ENCODE data around the gene RNH1.

RNH1 gene

DNA sequence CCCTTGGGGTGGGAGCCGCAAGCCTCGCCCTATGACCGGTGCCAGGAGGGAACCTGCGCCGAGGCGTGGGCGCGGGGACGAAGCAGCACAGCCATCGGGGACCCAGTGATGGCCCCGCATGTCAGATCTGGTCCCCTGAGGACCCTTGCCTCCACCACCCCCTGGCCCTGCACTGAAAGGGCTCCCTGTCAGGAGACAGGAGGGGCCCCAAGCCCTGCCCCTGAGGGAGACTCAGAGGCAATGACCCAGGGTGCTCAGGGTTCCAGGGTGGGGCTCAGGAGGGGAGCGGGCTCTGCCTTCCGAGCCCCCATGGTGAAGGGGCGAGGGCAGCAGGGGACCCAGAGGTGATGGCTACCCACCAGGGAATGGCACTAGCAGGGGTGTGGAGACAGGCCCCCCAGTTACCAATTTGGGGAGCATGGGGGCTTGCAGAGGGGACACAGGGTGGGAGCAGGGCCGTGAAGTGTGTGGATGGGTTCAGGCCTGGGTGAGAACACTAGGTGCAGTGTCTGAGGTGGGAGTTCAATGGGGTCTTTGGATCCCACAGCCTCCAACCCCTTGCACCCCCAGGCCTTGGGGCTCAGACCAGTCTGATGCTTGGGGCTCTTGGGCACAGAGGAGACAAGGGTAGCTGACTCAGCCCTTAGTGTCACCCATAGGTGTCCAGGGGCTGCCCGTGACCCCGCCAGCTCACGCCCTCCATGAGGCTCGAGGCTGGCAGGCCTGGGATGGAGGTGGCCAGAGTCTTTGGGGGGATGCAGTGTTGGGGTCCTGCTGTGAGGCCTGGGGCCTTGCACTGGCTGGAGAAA lies 30.8 kb upstream of the RNH1 start:
- DNase-seq (ENCODE audit: low spot score), result no peak

GRCh38 chr11:536841-537621 lies 30.0 kb upstream of the RNH1 start, which contains the start of gene LRRC56:
Gene LRRC56 (plus strand): TSS chr11:537527. CDS start chr11:540685, 3,158 bp downstream.
- no peak for DNase-seq (ENCODE audit: low spot score)

GRCh38 chr11:535519-536454 lies 28.7 kb upstream of the RNH1 start, which contains the start of gene HRAS:
Gene HRAS (minus strand): TSS chr11:535576.
- DNase-seq (ENCODE audit: low spot score), result peak; percentile 91

GRCh38 chr11:535210-535518 lies 28.1 kb upstream of the RNH1 start:
- no peak for DNase-seq (ENCODE audit: low spot score)

DNA sequence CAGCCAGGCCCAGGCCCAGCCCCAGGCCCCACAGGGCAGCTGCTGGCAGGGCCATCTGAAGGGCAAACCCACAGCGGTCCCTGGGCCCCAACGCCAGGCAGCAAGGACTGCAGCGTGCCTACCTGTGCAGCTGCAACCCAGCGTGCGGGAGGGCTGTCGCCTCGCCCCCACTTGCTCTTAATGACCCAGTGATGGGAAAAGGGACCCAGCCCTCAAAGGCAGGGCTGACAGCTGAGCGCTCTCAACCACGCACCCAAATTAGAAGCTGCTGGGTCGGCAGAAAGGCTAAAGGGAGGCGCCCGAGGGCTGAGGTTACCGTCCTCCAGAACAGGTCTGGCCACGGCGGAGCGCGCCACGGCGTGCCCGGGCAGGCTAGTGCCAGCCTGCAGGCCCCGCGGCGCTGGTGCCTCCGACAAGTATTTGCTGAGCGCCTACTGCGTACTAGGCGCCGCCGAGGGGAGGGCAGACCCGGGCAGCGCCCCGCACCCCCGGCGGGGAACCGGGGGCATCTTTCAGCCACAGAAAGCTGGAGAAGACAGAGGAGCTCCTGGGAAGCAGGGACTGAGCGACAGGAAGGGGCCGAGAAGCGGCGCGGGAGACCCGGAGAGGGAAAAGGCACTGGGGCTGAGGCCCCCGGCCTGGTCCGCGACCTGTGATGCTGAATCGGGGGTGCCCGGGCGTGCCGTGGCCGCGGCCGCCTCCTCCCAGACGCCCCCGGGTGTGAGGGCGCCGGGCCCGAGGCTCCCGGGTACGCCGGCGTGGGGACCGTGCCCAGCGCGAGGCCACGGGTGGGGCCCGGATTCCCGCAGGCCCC lies 27.6 kb upstream of the RNH1 start:
- DNase-seq (ENCODE audit: low spot score), result no peak

DNA sequence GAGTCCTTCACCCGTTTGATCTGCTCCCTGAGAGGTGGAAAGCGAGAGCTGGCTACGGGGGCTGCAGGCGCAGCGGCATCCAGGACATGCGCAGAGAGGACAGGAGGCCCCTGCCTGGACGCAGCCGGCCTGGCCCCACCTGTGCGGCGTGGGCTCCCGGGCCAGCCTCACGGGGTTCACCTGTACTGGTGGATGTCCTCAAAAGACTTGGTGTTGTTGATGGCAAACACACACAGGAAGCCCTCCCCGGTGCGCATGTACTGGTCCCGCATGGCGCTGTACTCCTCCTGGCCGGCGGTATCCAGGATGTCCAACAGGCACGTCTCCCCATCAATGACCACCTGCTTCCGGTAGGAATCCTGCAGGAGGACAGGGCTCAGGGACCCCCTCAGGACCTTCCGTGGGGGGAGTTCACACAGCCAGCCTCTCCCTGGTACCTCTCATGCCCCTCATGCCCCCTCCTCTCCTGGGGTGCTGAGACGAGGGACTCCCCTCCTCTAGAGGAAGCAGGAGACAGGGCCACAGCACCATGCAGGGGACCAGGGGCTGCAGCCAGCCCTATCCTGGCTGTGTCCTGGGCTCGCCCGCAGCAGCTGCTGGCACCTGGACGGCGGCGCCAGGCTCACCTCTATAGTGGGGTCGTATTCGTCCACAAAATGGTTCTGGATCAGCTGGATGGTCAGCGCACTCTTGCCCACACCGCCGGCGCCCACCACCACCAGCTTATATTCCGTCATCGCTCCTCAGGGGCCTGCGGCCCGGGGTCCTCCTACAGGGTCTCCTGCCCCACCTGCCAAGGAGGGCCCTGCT lies 26.7 kb upstream of the RNH1 start:
- no peak for DNase-seq (ENCODE audit: low spot score)

DNA sequence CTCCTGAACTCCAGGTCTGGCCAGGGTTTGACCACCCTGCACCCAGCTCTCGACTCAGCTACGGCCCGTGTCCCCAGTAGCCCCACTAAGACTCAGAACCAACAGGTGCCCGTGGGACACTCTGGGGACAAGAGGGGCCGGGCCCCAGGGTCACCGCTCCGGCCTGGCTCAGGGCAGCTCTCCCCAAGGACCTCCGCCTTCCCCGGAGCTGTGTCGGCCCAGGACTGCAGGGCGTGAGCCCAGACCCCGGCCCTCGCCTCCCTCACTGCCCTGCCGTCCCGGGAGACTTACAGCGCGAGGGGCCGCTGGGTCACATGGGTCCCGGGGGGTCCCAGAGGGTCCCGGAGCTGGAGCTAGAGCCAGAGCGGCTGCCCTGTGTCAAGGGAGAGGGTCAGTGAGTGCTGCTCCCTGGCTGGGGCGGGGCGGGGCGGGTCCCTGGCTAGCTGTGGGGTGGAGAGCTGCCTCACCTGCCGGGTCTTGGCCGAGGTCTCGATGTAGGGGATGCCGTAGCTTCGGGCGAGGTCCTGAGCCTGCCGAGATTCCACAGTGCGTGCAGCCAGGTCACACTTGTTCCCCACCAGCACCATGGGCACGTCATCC lies 26.0 kb upstream of the RNH1 start:
- no peak for DNase-seq (ENCODE audit: low spot score)

DNA sequence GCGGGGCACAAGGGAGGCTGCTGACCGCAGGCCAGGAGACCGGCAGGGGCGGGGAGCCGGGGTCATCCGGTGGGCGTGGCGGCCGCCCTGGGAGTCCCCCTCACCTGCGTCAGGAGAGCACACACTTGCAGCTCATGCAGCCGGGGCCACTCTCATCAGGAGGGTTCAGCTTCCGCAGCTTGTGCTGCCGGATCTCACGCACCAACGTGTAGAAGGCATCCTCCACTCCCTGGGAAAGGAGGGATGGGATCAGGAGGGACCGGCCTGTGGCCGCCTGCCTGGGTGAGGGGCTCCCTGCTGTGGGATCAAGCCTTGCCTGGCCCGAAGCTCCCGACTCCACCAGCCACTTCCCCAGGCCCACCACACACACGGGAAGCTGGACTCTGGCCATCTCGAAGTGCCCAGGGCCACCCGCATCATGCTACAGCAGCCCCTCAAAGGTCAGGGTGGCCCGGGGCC lies 25.5 kb upstream of the RNH1 start:
- no peak for DNase-seq (ENCODE audit: low spot score)

DNA sequence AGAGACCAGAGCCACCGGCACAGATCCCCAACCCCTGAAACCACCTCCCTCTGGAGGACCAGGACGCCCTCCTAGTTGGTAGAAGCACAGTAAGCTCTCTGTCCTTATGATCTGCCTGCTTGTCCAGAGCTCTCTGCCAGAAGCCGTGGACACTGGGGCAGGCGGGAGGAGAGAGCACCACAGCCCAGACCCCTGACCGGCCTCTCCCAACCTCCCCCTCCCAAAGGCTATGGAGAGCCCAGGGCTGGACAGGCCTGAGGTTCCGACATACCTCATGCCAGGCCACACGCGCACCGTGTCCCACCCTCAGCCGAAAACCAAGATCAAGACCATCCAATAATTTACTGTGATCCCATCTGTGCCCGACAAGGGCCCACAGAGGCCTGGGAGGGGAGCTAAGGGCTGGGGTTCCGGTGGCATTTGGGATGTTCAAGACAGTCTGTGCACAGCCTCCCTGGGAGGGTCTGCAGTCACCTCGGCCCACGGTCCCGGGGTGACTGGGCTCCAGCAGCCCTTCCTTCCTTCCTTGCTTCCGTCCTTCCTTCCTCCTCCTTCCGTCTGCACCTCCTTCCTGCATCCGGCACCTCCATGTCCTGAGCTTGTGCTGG lies 25.0 kb upstream of the RNH1 start:
- DNase-seq (ENCODE audit: low spot score), result no peak

DNA sequence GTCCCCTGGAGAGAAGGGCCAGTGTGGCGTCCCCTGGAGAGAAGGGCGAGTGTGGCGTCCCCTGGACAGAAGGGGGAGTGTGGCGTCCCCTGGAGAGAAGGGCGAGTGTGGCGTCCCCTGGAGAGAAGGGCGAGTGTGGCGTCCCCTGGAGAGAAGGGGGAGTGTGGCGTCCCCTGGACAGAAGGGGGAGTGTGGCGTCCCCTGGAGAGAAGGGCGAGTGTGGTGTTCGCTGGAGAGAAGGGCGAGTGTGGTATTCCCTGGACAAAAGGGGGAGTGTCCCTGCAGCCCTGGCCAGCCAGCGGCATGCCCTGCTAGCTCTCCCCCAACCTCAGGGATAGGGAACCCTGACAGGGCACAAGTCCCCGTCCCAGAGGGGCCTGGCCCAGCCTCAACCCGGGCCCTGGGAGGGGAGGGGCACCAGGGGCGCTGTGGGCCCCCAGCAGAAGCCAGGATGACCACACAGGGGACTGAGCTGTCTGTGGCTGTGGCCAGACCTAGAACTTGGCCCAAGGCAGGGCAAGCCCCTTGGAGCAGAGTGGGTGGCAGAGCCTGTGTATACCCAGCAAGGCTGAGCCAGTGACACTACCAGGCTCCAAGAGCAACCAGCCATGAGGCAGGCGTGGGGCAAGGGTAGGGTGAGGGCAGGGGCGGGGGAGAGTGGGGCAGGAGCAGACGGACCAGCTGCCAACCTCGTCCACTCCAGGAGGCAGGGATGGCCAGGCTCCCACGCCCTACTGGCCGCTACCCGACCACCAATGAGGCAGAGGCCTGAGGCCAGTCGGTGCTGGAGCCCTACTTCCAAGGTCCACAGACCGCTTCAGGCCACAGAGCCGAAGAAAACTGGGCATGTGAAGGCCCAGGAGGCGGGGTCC lies 24.2 kb upstream of the RNH1 start:
- DNase-seq (ENCODE audit: low spot score), result no peak

GRCh38 chr11:529728-530411 lies 22.8 kb upstream of the RNH1 start:
- DNase-seq (ENCODE audit: low spot score), result no peak

DNA sequence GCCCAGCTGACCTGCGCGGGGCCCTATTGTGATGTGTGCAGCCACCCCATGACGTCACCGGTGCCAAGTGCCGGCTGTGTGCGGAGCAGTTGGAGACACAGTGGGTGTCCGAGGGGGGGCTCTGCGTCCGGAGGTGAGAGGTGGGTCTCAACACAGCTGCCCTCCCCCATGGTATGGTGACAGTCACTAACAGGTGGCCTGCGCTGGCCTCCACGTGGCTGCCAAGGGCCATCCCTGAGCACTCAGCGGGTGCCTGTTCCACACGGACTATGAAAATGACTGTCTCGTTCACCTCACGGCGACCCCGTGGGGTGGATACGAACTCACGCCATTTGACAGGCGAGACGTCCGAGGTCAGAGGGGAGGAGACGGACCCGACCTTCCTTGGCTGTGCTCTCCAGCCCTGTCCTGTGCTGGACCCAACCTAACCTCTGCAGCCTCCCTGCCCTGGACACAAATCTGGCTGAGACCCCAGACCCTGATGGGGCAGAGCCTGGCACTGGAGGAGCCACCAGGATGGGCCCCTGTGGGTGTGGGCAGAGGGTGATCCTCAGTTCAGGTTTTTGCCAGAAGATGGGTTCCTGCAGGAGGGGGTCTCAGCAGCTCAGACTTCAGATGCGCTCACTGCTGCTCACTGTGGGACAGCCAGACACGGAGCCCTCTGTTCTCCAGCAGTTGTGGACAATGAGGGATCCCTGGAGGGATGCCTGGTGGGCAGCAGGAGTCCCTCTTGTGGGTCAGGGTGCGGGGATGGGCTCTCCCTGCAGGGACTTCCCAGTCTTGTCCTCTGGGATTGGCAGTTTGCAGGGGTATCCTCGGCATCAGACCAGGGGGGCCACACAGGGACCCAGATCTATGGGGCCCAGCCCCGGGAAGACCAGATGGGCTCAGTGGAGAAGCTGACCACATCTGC lies 22.0 kb upstream of the RNH1 start:
- no peak for DNase-seq (ENCODE audit: low spot score)

- no peak for DNase-seq (ENCODE audit: low spot score)
These were observed 21.2 kb upstream of the RNH1 start for GRCh38 chr11:528166-528814.

DNA sequence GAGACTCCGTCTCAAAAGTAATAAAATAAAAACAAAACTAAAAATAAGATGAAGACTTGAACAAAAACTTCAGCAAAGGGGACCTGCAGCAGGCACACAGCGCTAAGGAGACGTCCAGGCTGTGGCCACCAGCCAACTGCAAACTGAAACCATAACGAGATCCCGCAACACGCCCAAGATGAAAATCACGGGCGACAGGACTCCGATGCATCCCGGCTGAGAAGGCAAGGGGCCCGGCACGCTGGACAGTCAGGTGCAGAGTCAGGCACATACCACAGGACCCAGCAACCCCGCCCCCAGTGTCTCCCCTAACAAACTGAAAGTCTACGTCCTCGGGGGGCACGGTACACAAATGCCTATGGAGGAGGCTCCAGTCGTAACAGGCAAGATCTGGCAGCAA lies 19.1 kb upstream of the RNH1 start:
- no peak for DNase-seq (ENCODE audit: low spot score)

GRCh38 chr11:521177-521688 lies 14.2 kb upstream of the RNH1 start:
- no peak for DNase-seq (ENCODE audit: low spot score)
